Esophagus mucosa (tissue), 1 donor: ENCODE results near the gene SMARCC1. TPM values are rescaled to one million over a fixed set of nuclear protein-coding genes. Genes with fewer than 3 reads are reported as not detected.

Source experiments
- ATAC-seq: fragments of 200-7000 bp; cut with Tn5 transposase; one replicate; pipeline ENCODE4 v1.9.1; 2020
- total RNA-seq: library from RNA; stranded (reverse); gene quantifications from one replicate; pipeline ENCODE4 v1.2.4, GENCODE V29; 2023
- donor health status: DM: yes; HTN: yes; CAD: no.

SMARCC1 gene
- total RNA-seq, 1 donor from 2014 or later: 51.2 TPM

- no peak for ATAC-seq
These were observed 151.9 kb downstream of the SMARCC1 start for GRCh38 chr3:47629770-47630169.

- no peak for ATAC-seq
These were observed 153.3 kb downstream of the SMARCC1 start for GRCh38 chr3:47628426-47628825.

GRCh38 chr3:47622671-47623461 is 158.8 kb downstream of the SMARCC1 start:
- no peak for ATAC-seq

GRCh38 chr3:47617086-47618010 is 164.3 kb downstream of the SMARCC1 start:
- peak; percentile 52 for ATAC-seq

GRCh38 chr3:47614788-47615187 is 166.9 kb downstream of the SMARCC1 start:
- ATAC-seq: no peak

- ATAC-seq: no peak
These were observed 168.0 kb downstream of the SMARCC1 start for GRCh38 chr3:47613722-47614121.

- ATAC-seq: no peak
These were observed 168.8 kb downstream of the SMARCC1 start for GRCh38 chr3:47612879-47613278.

- peak; percentile 31 for ATAC-seq
These were observed 169.5 kb downstream of the SMARCC1 start for GRCh38 chr3:47612178-47612577.

GRCh38 chr3:47611576-47611975 is 170.1 kb downstream of the SMARCC1 start:
- no peak for ATAC-seq

GRCh38 chr3:47610583-47610982 is 171.1 kb downstream of the SMARCC1 start:
- ATAC-seq: no peak

- ATAC-seq: no peak
These were observed 174.4 kb downstream of the SMARCC1 start for GRCh38 chr3:47607335-47607734.

- no peak for ATAC-seq
These were observed 175.5 kb downstream of the SMARCC1 start for GRCh38 chr3:47606165-47606564.

- ATAC-seq: no peak
These were observed 176.0 kb downstream of the SMARCC1 start for GRCh38 chr3:47605652-47606051.

- no peak for ATAC-seq
These were observed 177.5 kb downstream of the SMARCC1 start for GRCh38 chr3:47604145-47604544.

GRCh38 chr3:47603332-47603731 is 178.4 kb downstream of the SMARCC1 start:
- ATAC-seq: no peak

GRCh38 chr3:47601281-47601680 is 180.4 kb downstream of the SMARCC1 start:
- ATAC-seq: no peak

- no peak for ATAC-seq
These were observed 186.9 kb downstream of the SMARCC1 start for GRCh38 chr3:47594792-47595191.

GRCh38 chr3:47592066-47592795 is 189.5 kb downstream of the SMARCC1 start:
- no peak for ATAC-seq

- no peak for ATAC-seq
These were observed 191.5 kb downstream of the SMARCC1 start for GRCh38 chr3:47590216-47590615.

- ATAC-seq: no peak
These were observed 193.1 kb downstream of the SMARCC1 start for GRCh38 chr3:47588587-47588986.

GRCh38 chr3:47588053-47588452 is 193.6 kb downstream of the SMARCC1 start:
- ATAC-seq: peak; percentile 12

- no peak for ATAC-seq
These were observed 194.9 kb downstream of the SMARCC1 start for GRCh38 chr3:47586746-47587145.
